Measurements from ENCODE around the gene ABR.
A peak's percentile ranks its signal among the peaks of the same experiment; 100 is the strongest.
"Not testable (repeated sequence)": the region's sequence is repeated elsewhere in the genome, so short reads cannot be mapped to it uniquely, and the experiment has no call there.

Gene ABR

DNA sequence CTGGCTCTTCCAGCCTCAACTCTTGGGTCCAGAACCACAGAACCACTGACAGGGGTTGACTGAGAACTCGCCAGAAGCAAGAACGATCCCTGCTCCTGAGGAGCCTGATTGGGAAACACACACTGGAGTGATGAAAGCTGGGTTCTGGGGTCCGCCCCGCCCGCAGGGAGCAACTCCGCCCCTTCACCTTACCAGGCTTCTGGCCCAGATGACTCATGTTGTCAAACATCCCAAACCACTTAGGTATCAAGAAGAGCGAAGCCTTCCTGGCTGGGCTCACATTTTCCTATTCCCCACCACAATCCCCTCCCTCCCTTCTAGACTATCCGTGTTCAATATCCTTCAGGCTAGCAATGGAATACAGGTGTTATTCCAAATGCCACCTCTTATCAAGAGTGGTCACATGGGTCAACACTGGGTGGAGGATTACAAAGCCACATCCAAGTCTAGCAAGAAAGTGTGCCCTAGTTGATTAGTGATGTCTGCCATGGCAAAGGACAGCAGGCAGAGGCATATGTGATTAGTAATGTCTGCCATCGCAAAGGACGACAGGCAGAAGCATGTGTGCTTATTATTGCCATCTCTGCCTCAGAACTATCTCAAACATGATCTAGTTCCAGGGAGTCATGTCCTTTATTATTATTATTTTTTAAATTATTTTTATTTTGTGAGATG is 112.4 kb downstream of the ABR start:
- no peak for DNase-seq

DNA sequence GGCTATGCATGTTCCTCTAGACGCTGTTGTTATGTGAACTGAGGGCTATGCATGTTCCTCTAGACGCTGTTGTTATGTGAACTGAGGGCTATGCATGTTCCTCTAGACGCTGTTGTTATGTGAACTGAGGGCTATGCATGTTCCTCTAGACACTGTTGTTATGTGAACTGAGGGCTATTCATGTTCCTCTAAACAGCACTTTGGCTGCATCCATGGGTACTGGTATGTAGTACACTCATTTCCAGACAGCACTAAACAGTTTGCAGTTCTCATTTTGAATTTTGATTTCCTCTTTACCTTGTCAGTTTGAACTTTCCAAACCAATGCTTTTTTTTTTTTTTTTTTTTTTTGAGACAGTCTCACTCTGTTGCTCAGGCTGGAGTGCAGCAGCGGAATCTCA is 114.4 kb downstream of the ABR start:
- not testable (repeated sequence) for DNase-seq

DNA sequence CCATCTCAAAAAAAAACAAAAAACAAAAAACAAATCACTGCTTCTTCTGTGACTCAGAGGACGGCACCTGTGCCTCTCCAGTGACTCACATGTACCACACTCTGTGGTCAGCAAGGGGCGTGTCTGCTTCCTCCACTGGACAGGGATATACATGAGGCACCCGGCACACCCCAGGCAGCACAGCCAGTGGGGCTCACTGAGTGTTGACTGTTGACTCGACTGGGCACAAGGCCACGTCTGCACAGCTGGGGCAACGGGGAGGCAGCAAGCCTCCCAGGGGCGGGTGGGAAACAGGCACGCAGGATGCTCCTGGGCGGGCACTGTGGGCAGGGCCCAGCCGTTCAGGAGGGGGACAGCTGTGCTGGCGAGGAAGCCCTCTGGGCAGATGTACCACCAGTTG is 118.8 kb downstream of the ABR start:
- DNase-seq: peak; percentile 50

DNA sequence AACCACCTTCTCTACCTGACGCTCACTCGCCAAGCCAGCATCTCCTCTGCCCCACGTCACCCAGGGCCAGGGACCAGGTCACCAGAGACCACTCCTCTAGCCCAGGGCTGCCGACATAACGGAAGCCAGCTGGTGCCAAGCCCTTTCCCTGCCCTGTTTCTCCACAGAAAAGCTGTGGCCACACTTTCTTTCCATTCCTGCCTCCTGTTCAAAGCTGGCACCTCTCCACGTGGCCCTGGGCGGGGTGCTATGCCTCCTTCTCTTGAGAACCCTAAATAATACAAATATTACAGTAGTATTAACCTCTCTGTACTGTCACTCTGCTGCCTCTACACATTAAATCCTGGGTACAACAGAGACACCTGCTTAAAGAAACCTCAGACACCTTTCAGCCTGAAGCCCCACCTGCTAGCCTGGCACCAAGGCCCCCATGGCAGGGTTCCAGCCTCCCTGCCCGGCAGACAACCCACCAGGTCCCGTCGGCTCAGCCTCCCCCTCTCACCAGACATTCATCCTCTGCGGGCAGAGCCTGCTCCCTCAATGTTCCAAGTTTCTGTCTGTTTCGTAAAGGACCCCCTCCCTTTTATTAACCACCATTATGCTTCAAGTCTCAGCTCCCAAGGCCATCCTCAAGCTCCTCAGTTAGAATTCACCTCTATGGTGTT is 120.5 kb downstream of the ABR start:
- DNase-seq: no peak

DNA sequence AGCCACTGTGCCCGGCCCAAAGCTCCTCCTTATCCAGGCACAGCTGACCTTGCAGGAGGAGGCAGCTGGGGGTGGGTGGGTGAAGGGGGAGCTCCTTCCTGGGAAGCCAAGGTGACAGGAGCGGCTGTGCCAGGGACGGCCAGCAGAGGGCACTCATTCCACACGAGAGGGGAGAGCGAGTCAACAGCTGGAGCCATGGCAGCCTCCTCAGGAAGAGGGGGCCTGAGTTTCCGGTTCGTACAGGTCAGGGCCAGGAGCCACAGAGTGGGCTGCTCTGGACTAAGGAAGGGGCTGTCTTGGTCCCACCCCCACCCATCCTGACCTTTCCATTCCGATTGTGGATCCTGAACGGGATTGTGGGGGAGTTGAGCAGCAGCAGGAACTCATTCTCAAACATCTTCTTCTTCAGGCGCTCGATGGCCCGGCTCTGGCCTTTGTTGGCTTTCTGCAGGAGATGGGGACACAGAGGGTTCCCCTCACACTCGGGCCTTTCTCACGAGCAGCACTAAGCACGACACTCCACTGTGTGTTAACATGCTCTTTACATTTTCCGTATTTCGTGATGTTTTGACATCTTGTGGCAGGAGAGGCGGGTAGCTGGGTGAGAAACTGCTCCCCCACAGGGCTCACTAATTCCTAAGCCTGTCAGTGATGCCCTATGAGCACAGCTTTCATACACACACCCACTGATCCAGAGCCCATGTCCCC is 121.2 kb downstream of the ABR start:
- peak; percentile 57 for DNase-seq

DNA sequence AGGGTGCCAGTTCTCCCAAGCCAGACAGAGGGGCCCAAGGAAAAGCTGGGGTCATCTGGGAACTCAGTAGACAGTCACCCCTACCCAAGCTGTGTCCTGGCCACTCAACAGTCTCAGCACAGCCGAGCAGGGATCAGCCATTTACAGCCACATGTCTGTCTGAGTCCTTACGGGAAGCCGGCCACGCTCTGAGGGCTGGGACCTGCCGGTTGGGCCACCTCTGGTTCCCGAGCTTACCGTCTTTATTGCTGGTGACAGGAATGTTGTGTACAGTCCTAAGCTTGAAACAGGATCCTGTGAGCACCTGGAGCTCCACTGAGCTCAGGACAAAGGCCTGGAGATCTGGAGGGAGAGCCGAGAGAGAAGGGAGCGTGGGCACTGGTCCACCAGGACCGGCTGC is 123.0 kb downstream of the ABR start:
- no peak for DNase-seq

DNA sequence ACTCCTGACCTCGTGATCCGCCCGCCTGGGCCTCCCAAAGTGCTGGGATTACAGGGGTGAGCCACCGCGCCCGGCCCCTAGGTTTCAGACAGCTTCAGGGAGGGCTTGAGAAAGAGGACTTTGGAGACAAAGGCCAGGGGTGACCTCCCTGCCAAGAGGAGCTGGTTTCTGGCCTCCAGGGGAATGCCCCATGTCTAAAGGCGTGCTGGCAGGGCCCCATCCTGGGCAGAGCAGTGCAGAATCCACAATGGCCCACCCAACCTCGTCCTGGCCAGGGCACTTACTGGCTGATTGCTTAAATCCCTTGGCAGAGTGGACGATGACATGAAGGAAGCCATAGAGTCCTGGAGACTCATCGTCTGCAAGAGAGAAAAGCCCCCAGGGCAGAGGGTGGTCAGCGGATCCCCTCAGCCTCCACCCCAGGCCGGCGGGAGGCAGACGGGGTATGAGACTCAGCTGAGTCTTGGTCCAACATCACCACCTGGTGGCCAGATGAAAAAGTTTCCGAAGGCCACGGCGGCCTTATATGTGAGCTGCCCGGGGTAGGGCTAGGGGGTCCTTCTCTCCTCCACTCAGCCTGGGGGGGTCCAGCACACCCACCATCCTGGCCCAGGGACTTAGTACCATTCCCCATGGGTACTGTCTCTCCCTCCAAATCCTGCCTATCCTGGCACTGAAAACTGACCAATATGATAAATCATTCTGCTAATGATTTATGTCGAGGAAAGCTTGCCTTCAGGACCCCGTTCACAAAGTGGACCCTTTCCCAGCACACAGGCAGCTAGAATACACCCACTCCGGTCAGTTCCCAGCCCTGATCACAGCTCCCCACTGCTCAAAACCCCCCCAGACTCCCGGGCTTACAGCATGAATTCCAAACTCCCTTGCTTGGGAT is 123.8 kb downstream of the ABR start:
- peak; percentile 45 for DNase-seq

DNA sequence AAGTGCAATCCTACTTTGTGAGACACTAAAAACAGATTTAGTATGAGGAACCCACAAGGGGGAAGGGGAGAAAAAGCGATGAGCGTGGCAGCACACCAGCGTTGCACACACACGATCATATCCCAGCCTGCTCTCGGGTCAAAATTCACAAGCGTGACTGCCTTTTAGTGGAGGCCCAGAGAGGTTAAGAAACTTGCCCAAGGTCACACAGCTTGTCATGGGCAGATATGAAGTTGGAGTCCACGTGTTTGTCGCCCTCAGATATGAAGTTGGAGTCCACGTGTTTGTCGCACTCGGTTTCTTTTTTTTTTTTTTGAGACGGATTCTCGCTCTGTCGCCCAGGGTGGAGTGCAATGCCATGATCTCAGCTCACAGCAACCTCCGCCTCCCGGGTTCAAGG is 124.5 kb downstream of the ABR start:
- no peak for DNase-seq

DNA sequence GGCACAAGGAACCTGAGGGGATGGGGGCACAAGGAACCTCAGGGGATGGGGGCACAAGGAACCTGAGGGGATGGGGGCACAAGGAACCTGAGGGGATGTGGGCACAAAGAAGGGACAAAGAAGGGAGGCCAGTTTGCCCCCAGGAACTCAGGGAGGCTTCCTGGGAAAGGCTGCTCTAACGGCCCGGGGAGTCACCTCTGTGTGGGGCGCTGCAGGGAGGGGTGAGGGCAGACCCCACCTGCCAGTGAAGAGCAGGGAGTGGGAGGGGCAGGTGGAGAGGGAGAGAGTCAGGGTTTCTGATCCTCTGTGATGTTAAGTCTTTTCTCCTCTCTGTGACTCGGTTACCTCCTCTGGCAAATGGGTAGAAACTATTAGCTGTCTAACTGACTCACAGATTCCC is 125.1 kb downstream of the ABR start:
- DNase-seq: no peak

DNA sequence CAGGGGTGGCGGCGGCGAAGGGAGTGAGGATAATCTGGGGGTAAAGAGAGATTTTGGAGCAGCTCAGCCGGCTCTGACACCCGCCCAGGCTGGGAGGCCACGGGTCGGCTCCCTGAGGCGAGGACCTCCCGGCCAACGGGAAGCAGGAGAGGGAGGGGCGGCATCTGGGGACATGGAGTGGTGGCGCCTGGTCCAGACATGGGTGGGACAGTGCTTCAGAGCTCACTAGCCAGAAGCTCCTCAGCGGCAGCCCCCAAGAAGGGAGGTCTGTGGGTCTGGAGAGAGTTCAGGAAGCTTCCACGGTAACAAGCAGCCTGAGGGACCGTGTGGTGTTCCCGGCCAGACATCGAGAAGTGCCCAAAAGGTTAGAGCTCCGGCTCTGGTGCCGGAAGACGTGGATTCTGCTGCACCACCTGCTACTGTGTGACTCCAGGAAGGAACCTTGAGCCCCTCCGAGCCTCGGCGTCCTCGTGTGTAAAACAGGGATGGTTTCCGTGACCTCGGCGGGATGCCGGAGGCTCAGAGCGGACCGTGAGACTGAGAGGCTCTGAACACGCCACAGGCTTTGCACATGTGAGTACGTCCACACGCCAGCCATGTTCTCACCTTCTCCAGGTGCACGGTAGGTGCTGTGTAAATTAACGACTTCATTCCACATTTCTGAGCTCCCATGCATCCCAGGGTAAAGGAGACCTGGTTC is 126.0 kb downstream of the ABR start:
- no peak for DNase-seq

DNA sequence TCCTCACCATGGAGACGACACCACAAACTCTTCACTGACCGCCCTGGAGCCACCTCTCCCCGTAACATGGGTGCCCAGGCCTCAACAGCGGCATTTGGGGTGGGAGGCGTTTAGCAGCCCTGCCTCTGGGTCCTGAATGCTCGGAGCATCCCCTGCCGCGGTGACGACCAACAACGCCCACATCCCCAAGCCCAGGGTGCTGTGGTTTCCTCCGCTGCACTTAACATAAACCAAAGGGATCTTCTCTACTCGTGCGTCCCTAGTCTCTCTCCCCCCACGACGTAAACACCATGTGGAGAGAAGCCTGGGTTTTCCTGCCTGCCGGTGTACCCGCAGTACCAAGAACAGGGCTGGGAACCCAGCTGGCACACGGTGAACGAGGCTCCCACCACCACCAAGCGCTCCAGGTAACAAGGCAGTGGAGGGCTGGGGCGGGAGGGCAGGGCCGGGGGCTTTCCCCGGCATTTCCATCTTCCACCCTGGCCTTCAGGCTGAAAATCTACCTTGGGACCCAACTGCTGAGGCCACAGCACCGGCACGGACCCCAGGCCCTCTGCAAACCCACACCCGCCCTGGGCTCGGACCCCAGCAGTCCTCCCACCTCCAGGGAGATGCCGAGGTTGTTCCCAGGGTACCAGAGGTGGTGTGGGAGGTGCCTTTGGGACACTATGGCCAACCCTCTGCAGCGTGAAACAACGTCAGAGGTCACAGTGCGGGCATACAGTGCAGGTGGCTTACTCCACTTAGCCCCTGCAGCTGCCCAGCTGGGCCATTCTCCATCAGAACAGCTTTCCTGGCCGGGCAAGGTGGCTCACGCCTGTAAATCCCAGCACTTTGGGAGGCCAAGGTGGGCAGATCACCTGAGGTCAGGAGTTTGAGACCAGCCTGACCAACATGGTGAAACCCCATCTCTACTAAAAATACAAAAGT is 128.5 kb downstream of the ABR start:
- no peak for DNase-seq

DNA sequence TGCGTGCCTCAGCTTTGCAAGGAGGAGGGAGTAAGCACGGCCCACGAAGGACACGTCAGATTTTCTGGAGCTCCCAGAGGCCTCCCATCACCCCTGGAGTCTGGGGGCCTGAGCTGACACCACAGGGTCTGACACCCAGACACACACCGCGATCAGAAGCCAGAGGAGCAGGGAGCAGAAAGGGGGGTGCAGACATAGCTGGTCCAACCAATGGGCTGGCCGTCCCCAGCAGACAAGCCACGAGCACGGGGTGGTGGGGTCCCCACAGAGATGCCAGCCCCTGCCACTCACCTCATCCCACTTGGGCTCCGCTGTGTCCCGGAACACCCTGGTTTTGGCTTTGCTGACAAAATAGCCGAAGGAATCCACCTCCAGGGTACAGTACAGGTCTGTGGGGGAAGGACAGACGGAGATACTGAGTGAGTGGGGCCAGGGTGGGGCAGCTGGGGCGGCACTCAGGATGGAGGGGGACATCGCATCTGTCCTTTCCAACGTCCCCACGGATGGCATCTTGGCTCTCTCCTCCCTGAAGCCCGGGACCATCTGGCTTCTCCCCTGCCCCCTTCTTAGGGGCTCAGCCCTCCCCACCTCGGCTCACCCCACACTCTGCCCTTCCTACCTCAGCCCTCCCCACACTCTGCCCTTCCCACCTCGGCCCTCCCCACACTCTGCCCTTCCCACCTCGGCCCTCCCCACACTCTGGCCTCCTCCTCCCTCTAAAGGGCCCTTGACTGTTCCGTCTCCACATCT is 129.4 kb downstream of the ABR start:
- DNase-seq: no peak

DNA sequence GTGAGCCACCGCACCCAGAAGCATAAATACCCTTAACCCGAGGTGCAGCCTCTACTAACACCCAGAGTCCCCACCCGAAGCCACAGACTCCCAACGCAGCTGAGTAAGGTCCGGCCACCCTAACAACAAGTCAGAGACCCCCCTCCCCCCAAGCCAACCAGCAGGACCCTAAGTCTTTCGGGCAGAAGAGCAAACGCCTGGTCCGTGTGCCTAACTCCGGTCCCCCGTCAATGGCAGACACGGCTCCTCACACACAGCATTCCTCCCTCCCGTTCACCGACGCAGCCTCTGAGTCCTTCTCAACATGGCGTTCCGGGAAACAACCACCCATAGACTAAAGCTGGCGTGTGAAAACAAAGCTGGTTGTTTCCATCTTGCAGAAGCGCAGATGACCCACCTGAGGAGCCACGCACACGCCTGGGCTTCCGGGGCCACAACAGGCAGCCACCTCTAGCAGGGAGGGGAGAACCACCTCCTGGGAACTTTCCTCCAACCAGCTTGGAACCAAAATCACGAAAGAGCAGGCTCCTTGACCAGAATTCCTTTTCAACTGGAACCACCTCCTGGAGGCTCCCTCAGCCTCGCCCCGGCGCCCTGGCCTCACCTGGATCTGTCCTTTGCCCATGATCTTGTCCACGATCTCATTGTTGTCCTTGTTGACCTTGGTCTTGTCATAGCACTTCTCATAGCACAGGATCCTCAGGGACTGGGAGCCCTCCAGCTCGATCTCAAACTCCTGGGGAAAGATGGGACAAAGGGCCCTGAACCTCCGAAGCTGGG is 130.1 kb downstream of the ABR start:
- no peak for DNase-seq

DNA sequence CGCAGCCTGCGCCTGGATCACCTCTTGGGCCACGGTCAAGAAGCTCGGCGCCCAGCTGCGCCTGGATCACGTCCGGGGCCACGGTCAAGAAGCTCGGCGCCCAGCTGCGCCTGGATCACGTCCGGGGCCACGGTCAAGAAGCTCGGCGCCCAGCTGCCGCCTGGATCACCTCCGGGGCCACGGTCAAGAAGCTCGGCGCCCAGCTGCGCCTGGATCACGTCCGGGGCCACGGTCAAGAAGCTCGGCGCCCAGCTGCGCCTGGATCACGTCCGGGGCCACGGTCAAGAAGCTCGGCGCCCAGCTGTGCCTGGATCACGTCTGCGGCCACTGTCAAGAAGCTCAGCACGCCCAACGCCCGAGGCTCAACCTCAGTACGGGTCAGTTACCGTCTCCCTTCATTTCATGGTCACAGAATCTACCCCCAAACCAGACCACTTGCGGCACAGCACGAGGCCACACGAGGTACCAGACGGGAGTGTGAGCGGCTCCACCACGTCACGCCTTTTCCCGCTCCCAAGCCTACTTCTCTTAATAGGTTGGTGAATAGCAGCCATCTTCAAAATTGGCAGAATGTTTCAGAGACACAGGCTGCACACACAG is 131.2 kb downstream of the ABR start:
- DNase-seq: not testable (repeated sequence)

DNA sequence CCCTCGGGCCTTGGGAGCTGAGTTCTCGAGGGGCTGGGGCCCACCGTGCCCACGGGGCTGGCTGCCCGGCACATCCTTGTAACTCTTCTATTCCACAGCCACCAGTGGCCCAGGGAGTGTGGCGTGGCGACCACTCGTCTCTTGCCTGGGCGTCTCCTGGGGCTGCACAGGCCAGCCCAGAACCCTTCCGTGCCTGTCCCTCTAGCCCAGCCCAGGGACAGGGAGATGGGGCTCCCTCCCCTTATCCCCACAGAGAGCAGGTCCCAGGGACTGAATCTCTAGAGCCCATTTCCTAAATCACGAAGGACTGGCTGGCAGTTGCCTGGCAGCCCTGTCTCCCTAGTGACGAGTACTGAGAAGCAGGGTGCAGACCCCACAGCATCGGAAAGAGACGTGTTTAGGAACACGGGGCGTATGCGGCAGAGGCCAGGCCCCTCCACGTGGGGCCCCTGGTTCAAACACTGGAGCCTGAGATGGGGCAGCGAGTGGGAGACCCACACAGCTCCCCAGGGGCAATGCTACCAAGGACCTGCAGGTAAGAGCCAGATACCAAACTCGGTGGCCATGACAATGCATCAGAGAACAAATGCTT is 131.8 kb downstream of the ABR start:
- no peak for DNase-seq

DNA sequence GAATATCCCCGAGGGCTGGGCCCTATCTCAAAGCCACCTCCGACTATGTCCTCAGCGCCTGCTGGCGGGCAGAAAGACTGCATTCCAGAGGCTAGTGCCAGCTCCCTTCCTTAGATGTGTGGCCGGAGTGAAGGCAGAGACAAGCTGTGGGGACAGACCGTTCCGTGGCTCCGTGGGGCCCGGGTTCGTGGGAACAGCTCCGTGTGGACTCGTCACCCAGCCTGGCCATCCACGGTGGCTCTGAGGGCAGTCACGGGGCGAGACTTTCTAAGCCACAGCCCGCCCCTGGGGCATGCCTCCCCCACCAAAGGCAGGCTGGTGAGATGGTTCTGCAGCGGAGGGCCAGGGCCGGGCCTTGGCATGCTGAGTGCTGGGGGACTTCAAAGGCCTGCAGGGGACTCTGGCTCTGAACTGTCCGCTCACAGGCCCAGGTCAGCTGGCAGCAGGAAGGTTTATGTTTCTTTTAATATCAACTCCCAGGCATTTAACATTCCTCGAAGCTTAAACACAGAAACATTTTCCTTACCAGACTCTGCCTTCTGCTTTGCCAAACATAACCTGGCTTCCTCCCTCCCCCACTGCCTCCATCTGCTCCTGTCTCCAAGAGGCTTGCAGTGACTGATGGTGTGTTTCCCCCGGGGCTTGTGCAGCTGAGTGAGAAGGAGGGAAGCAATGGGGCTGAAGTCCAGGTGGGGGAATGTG is 132.5 kb downstream of the ABR start:
- DNase-seq: no peak

DNA sequence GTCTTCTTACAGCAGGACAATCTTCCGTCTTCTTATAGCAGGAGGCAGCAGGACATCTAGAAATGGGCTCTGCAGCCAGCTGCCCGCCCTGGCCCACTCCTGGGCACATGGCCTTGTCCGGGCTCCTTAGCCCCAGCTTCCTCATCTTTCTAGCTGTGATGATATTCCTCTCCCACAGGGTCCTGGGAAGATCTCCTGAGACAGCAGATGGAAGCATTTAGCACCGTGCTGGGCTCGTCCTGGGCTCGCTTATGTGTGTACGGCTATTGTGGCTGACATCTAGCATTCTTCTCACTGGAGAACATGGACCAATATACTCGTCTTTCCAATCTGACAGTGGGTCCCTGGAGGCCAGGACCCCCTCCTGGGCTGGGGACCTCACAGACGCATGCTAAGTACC is 134.3 kb downstream of the ABR start:
- DNase-seq: no peak

DNA sequence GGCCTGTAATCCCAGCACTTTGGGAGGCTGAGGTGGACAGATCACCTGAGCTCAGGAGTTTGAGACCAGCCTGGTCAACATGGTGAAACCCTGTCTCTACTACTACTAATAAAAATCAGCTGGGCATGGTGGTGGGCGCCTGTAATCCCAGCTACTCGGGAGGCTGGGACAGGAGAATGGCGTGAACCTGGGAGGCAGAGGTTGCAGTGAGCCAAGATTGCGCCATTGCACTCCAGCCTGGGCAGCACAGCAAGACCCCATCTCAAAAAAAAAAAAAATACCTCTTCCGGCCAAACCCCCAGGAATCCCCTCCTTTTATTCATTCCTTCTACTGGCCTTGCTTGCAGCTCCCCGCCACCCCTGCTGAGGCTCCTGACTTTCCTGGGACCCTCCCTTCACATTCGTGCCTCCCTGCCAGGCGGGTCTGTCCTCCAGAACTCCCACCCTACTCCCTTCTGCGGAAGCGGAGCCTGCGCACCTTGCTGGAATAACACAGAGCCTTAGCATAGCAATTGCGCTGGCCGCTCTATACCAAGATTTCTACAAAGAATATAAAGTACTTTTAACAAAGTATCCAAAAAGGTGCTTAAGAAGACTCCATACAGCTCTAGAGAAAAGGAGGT is 135.3 kb downstream of the ABR start:
- DNase-seq: not testable (repeated sequence)
